ENCODE data around the gene CRP. TPM values are rescaled to one million over a fixed set of nuclear protein-coding genes. Genes with fewer than 3 reads are reported as not detected.
A peak's percentile ranks its signal among the peaks of the same experiment; 100 is the strongest.

Gene CRP
- total RNA-seq, 3 donors from 2014 or later: 0.20 TPM; not detected in 2

- intact Hi-C loops (cut with DNase I, micrococcal nuclease): no loop called here
- Histone ChIP-seq H3K4me1 (ENCODE audit: low read depth) (no peaks in the 10 kb centered on the region), H3K9me3 (no peaks in the 10 kb centered on the region), H3K4me3 (no peak overlapping the region), H3K36me3 (ENCODE audit: low read depth) (no peaks in the 10 kb centered on the region)
- ATAC-seq (peak; percentile 62), DNase-seq (peak in 1 of 3 donors; percentile 21)
- no peak for TF ChIP-seq CTCF (IDR thresholded peaks at IDR 0.05)
These were observed 37.8 kb upstream of the CRP start for GRCh38 chr1:159752135-159752580.

DNA sequence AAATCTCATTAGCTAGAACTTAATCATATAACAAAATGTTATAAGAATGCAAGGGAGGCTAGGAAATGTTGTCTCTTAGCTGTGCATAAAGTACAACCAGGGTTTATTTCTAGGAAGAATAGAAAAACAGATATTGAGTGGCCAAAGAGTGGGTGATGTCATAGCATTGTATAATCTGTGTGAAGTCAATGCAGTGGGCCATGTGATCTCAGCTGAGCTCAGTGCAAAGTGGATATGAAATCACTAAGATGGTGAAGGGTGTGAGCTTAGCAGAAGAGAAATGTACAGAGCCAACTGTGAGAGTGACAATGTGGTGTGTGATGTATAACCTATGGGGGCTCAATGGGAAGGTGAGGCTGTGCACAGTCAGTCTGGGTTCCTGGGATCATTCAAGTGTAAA lies 36.6 kb upstream of the CRP start:
- TF ChIP-seq CTCF (IDR thresholded peaks at IDR 0.05): no peak
- intact Hi-C loops (cut with DNase I, micrococcal nuclease): no loop called here
- no peak for DNase-seq

DNA sequence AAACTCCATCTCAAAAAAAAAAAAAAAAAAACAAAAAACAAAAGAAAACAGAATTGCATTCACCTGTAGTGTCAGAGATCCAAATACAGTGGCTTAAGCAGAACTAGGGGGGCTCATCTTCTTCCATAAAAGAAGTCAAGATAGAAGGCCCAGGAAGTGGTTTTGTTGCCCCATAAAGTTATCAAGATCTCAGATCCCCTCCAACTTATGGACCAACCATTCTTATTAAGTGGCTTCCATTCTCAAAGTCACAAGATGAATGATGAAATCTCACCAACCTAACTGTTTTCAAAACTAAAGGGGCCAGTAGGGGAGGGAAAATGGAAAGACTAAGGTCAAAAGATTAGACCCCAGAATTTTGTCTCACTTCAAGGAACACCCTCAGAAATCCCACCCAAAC lies 36.2 kb upstream of the CRP start:
- no peak for TF ChIP-seq CTCF (IDR thresholded peaks at IDR 0.05)
- H3K4me3 ChIP-seq: no peak overlapping the region
- no peak for ATAC-seq
- H3K9me3 ChIP-seq: no peaks in the 10 kb centered on the region
- DNase-seq: no peak
- no peaks in the 10 kb centered on the region for H3K36me3 ChIP-seq (ENCODE audit: low read depth)
- H3K4me1 ChIP-seq (ENCODE audit: low read depth): no peaks in the 10 kb centered on the region
- intact Hi-C loops (cut with DNase I, micrococcal nuclease): no loop called here

More for the DNA sequence above, 36.6 kb upstream of the CRP start:
- ATAC-seq: no peak
- Histone ChIP-seq H3K36me3 (ENCODE audit: low read depth) (no peaks in the 10 kb centered on the region), H3K9me3 (no peaks in the 10 kb centered on the region), H3K4me3 (no peak overlapping the region), H3K4me1 (ENCODE audit: low read depth) (no peaks in the 10 kb centered on the region)

- no peaks in the 10 kb centered on the region for H3K36me3 ChIP-seq (ENCODE audit: low read depth)
- no peak overlapping the region for H3K4me3 ChIP-seq
- no peak for TF ChIP-seq CTCF (IDR thresholded peaks at IDR 0.05)
- no peak for ATAC-seq
- H3K9me3 ChIP-seq: no peaks in the 10 kb centered on the region
- no peaks in the 10 kb centered on the region for H3K4me1 ChIP-seq (ENCODE audit: low read depth)
- no peak for DNase-seq
- intact Hi-C loops (cut with DNase I, micrococcal nuclease): no loop called here
These were observed 35.2 kb upstream of the CRP start for GRCh38 chr1:159749630-159750029.

DNA sequence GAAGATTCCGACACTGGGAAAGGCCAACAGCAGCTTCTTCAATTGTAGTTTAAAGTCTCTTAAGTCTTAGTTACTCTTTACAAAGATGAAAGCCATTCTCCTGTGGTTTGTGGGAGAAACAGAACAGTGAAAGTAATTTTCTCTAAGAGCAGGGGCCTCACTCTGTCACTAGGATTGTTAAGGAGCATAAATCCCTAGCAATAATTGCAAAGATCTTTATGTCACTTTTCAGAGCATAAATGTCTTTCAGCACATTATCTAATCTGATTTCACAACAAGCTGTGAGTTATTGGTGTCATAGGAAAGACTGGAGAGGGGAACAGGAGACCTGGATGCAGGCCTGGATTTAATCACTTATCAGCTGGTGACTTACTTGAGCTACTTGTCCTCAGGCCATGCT lies 34.0 kb upstream of the CRP start:
- no peak for ATAC-seq
- H3K4me1 ChIP-seq (ENCODE audit: low read depth): no peaks in the 10 kb centered on the region
- H3K4me3 ChIP-seq: no peak overlapping the region
- DNase-seq: no peak
- no peaks in the 10 kb centered on the region for H3K36me3 ChIP-seq (ENCODE audit: low read depth)
- TF ChIP-seq CTCF (IDR thresholded peaks at IDR 0.05): no peak
- no peaks in the 10 kb centered on the region for H3K9me3 ChIP-seq
- intact Hi-C loops (cut with DNase I, micrococcal nuclease): no loop called here

- Histone ChIP-seq H3K9me3 (no peaks in the 10 kb centered on the region), H3K36me3 (ENCODE audit: low read depth) (no peaks in the 10 kb centered on the region), H3K4me3 (no peak overlapping the region), H3K4me1 (ENCODE audit: low read depth) (no peaks in the 10 kb centered on the region)
- no peak for TF ChIP-seq CTCF (IDR thresholded peaks at IDR 0.05)
- ATAC-seq (no peak), DNase-seq (no peak)
- intact Hi-C loops (cut with DNase I, micrococcal nuclease): no loop called here
These were observed 32.3 kb upstream of the CRP start for GRCh38 chr1:159746666-159747065.
